GM12864 (cell line): Measurements from ENCODE around the gene PWWP2B.

Experiments
- DNase-seq: peaks from one replicate; pipeline ENCODE4 v3.0.0-alpha.2; 2011; ENCODE audit warnings: low read depth
- H3K4me3 ChIP-seq: 2 replicates; pipeline ENCODE4 v1.5.1; 2011; ENCODE audit warnings: mild to moderate bottlenecking, low read depth, low read length, control low read depth
- TF ChIP-seq, protein P1 (sequence below): IDR thresholded peaks from 2 replicates; pipeline ENCODE4 v1.5.1; 2011; ENCODE audit warnings: low read depth, mild to moderate bottlenecking, moderate library complexity, low read length, control low read depth, inconsistent platforms; ENCODE audit errors: missing control alignments

The PWWP2B gene

DNA sequence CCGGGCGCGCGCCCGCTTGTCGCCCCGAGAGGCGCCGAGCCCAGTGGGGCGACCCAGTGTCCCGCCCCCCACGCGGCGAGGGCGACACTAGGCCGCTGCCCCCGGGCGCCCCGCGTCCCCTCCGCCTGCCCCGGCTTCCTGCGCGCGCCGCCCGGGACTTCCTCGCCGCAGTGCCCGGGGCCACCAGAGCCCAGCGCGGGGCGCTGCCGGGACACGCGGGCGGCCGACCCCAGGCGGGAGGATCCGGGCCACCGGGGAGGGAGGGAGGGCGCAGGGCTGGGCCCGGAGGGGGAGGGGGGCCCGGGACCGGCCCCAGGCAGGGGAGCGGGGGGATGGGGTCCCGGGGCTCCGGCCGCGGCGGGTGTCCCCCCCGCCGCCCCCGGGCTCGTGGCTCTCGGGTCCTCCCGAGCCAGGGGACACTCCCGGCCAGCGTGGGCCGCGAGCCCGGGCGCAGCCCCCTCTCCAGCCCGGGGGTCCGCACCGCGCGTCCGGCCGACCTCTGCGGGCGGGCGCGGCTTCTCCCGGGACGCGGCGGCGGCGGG, 435 bp upstream of the PWWP2B start:
- no peak for DNase-seq
- TF ChIP-seq, protein P1, sequence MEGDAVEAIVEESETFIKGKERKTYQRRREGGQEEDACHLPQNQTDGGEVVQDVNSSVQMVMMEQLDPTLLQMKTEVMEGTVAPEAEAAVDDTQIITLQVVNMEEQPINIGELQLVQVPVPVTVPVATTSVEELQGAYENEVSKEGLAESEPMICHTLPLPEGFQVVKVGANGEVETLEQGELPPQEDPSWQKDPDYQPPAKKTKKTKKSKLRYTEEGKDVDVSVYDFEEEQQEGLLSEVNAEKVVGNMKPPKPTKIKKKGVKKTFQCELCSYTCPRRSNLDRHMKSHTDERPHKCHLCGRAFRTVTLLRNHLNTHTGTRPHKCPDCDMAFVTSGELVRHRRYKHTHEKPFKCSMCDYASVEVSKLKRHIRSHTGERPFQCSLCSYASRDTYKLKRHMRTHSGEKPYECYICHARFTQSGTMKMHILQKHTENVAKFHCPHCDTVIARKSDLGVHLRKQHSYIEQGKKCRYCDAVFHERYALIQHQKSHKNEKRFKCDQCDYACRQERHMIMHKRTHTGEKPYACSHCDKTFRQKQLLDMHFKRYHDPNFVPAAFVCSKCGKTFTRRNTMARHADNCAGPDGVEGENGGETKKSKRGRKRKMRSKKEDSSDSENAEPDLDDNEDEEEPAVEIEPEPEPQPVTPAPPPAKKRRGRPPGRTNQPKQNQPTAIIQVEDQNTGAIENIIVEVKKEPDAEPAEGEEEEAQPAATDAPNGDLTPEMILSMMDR, result peak; percentile 25
- peak overlapping the region; percentile 28; the same call in 1 of the 2 replicates for H3K4me3 ChIP-seq

DNA sequence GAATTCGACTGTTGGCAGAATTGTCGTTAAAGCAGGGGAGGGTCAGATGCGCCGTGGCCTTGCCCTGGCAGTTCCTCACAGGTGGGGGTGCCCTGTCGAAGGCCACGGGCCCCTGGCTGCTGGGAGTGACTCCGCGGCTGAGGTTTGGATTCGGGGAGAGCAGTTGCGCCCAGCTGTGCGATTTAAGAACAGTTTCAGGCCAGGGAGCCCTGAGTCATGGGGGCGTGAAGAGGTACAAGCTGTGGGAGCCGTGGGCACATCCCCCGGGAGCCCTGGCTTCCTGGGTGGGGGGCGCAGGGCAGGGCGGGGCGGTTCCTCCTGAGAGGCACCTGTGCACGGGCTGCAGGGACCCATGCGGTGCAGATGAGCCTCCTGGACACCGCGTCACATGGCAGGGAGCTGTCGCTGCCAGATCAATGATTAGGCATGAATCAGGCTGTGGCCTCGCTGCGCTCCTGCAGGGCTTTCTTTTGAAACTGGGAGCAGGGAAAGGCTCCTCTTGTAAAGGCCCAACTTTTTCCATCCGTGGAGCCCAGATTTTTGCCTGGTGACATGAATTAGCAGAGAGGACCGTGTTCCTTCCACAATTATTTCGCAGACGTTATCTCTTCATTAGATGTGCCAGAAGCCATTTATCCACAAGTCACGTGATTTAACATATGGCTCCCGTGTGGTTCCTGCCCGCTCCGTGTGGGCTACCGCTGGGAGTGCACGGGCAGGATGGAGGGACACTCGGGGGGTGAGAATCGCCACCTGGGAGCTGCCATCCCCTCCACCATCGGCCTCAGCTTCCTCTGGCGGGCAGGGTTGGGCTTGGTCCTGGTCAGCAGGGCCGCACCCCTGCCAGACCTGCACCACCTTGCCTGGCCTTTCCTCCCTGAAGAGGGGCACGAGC, 918 bp downstream of the PWWP2B start:
- TF ChIP-seq, protein P1, result no peak
- H3K4me3 ChIP-seq, result peak overlapping the region; percentile 57
- DNase-seq, result no peak

DNA sequence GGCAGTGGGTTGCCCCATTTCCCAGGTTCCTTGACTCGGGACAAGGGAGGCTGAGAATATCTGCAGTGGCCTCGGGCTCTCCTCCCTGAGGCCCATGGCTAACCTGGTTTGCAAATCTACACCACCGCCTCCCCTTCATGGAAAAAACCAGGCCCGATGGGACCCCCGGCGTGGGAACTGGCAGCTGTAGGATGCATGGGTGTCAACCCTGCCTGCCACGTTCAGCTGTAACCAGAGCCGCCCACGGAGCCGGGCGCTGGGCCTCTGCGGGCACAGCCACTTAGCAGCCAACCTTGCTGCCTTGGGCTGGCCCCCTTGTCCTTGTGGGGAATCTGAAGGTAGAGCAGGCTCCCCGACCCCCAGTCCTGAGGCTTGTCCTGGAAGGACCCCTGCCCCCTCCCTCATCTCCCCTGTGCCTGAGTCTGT, 1.6 kb downstream of the PWWP2B start:
- TF ChIP-seq, protein P1, result no peak
- no peak for DNase-seq
- no peak overlapping the region for H3K4me3 ChIP-seq

DNA sequence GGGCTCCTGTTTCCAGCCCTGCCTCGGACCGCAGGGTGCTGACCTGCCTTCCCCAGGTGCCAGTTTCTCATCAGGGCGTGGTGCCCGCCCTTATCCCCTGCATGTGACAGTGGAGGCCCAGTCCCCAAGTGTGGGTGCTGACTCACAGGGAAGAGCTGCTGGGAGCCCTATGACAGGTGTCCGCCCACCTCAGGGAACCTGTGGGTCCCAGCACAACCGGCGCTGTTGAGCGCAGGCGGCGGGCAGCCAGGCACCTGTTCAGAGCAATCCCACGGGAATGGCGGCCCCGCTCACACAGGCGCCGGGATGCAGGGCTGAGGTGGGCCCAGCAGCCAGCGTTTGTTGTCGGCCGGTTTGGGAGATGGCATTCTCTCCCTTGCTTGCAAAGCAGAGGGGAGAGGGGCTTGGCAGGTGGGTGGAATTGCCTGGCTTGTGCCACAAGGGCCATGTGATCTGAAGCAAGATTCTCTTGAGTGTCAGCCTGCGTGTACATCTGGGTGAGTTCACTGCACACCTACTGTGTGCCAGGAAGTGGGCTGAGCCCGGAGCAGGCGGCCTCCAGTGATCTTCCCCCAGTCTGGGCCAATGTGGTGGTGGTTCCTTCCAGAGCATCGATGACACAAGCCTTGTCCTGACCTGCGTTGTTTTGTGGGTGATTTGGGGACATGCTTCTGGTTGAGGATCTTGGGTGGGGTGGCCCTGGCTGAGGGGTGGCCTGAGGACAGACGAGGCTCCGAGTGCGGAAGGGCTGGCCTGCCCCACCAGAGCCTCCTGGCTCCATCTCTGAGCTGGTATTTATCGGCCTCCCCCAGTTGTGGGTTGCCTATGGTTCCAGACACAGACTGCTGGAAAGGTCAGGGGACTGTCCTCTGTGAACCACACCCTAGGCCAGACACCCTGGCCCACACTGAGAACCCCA, 2.4 kb downstream of the PWWP2B start:
- no peak overlapping the region for H3K4me3 ChIP-seq
- TF ChIP-seq, protein P1, result no peak
- DNase-seq, result no peak

DNA sequence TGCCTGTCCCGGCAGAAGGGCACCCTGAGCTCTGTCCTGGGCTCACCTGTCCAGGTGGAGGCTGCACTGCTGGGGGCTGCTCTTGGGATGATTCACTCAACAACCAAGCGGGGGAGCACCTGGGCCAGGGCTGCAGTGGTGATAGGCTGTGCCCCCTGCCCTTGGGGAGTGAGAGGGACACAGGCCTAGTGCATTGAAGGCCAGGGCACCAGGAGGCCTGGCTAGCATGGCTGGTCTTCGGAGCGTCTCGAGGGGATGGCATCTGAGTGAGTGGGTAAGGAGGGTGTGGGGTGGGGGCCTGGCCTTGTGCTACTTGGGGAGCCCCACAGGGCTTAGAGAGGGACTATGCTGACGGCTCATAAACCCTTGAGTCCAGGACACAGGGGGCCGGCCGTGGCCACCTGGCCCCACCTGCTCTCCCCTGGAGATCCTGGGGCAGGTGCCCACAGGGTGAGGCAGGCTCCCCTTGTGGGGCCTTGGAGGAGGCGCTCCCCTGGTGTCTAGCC, 3.1 kb downstream of the PWWP2B start:
- TF ChIP-seq, protein P1, result no peak
- no peak for DNase-seq
- H3K4me3 ChIP-seq, result no peak overlapping the region

DNA sequence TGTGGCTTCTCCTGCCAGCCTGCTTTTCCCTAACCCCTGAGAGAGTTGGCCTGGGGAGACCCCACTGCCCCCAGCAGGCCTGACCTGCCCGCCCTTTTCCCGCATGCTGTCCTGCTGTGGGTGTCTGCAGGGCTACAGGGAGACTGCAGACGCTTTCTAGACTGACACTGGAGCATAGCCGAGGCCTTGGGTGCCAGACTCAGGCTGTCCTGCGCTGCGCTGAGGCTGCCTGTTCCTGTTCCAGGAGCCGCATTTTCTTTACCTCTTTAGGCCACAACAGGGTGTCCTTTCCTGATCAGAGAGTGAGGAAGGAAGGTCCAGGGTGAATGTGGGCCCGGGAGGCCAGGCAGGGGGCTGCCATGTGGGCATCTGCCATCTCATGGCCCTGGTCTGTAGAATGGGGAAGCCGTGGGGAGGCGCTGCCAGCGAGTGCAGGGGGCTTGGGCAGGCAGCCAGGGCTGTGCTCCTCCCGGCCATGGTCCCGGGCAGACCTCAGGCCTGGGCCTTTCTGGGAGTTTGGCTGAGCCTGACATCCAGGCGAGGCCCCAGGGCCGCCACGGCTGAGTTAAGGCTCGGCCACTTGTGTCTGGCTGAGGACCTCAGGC, 3.6 kb downstream of the PWWP2B start:
- no peak for DNase-seq
- TF ChIP-seq, protein P1, result no peak
- H3K4me3 ChIP-seq, result no peak overlapping the region
